Esophagus (tissue), 2 donors: Measurements from ENCODE around the gene TXNDC16. TPM values are rescaled to one million over a fixed set of nuclear protein-coding genes. Genes with fewer than 3 reads are reported as not detected.
"Not testable (repeated sequence)": the region's sequence is repeated elsewhere in the genome, so short reads cannot be mapped to it uniquely, and the experiment has no call there.

Experiments
- H3K27ac ChIP-seq, 2 donors: one replicate each; pipeline ENCODE4 v1.5.1; 2013; ENCODE audit warnings: low read depth in 2 of 2, mild to moderate bottlenecking in 2 of 2, inconsistent platforms in 1 of 2, low read length in 1 of 2, moderate library complexity in 1 of 2
- H3K27me3 ChIP-seq, 2 donors: one replicate each; pipeline ENCODE4 v1.6.1; 2013; ENCODE audit warnings: low read length in 2 of 2, control low read depth in 1 of 2, mild to moderate bottlenecking in 1 of 2; ENCODE audit not compliant: insufficient read depth in 2 of 2, control insufficient read depth in 1 of 2
- H3K36me3 ChIP-seq, 2 donors: one replicate each; pipeline ENCODE4 v1.6.1; 2013; ENCODE audit warnings: low read length in 1 of 2; ENCODE audit not compliant: control insufficient read depth in 2 of 2, insufficient read depth in 2 of 2
- H3K4me1 ChIP-seq, 2 donors: one replicate each; pipeline ENCODE4 v1.6.1; 2013; ENCODE audit warnings: low read length in 1 of 2; ENCODE audit not compliant: control insufficient read depth in 2 of 2, insufficient read depth in 2 of 2
- H3K4me3 ChIP-seq, 2 donors: one replicate each; pipeline ENCODE4 v1.5.1; 2013; ENCODE audit warnings: low read length in 2 of 2, mild to moderate bottlenecking in 2 of 2, low read depth in 1 of 2, moderate library complexity in 1 of 2
- H3K9me3 ChIP-seq, 2 donors: one replicate each; pipeline ENCODE4 v1.6.1; 2013; ENCODE audit warnings: mild to moderate bottlenecking in 2 of 2, low read depth in 1 of 2, low read length in 1 of 2, moderate library complexity in 1 of 2; ENCODE audit not compliant: control insufficient read depth in 2 of 2, insufficient read depth in 1 of 2
- WGBS, 2 donors: extraction: QIAGEN DNeasy Blood & Tissue Kit; methylation state at CpG; one replicate each; pipeline ENCODE4 v1.1.7; 2013; 5-methylcytosine and 5-hydroxymethylcytosine counted together
- polyA plus RNA-seq, 2 donors: library from polyadenylated mRNA; stranded (reverse); fragments of 200-250 nt; gene quantifications; one replicate each; pipeline ENCODE4 v1.2.3, GENCODE V29; 2013
- donor health status: healthy with polysubstance abuse.
- donor health status: Bipolar disorder and iron deficiency.

TXNDC16 gene
- polyA plus RNA-seq, 2 donors = 1.3 to 1.9 TPM

DNA sequence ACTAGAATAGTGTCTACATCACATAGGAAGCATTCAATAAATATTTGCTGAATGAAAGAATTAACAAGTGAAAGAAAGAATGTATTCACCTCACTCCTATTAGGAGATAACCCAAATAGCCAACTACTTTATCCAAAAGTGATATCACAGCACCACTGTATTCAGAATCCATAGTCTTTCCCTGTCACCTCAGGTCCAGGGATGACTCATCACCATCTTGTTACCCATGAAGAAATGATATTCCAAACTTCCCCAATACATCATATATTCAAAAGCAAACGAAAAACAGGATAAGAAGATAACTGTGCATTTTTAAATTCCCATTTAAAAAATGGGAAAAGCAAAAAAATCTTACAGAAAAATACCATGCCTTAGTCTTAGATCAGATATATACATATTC lies 39.1 kb downstream of the TXNDC16 start:
- H3K27me3 ChIP-seq = no peaks in the 10 kb centered on the region
- H3K27ac ChIP-seq = no peak overlapping the region
- whole genome bisulfite sequencing, 2 donors = 84 to 91% methylated on average over 1 of the region's 1 CpG
- H3K4me1 ChIP-seq = no peaks in the 10 kb centered on the region
- H3K4me3 ChIP-seq = no peak overlapping the region
- peaks cover 0 to 2% of the 10 kb centered on the region in 2 donors for H3K36me3 ChIP-seq
- H3K9me3 ChIP-seq = no peaks in the 10 kb centered on the region

DNA sequence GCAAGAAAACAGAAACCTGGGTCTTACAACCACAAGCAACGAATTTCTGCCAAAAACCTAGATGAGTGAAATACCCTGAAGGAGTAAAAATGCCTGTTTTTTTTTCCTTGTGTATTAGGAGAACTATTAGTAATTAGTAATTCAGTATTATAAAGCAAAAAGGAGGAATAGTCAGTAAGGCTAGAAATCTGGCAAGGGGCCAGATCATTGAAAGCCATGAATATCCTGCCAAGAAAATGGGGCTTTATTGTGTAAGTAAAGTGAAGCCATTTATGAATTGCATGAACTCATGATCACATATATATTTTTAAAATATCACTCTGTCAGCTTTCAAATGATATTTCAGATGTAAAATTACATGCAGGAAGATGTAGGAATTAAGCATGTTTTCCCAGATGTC lies 57.9 kb downstream of the TXNDC16 start:
- no peaks in the 10 kb centered on the region for H3K27me3 ChIP-seq
- no peaks in the 10 kb centered on the region for H3K9me3 ChIP-seq
- H3K36me3 ChIP-seq = no peaks in the 10 kb centered on the region
- no peak overlapping the region for H3K27ac ChIP-seq
- no peak overlapping the region for H3K4me3 ChIP-seq
- no peaks in the 10 kb centered on the region for H3K4me1 ChIP-seq
- 68 to 71% methylated on average over 1 of the region's 1 CpG for WGBS, 2 donors

DNA sequence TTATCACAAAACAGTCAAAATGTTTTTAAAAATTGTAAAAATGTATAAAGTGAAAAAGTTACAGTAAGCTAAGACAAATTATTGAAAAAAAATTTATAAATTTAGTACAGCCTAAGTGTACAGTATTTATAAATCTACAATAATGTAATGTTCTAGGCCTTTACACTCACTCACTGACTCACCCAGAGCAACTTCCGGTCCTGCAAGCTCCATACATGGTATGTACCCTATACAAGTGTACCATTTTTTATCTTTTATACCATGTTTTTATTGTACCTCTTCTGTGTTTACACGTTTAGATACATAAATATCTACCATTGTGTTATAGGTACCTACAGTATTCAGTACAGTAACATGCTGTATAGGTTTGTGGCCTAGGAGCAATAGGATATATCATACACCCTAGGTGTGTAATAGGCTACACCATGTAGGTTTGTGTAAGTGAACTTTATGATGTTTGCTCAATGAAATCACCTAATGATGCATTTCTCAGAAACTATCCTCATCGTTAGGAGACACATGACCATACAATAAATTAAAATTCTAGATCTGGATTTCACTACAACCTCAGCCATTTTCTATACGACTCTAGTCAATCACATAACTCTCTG lies 66.8 kb downstream of the TXNDC16 start:
- H3K9me3 ChIP-seq = no peaks in the 10 kb centered on the region
- H3K4me3 ChIP-seq = no peak overlapping the region
- H3K27me3 ChIP-seq = no peaks in the 10 kb centered on the region
- 86 to 88% methylated on average over 4 of the region's 4 CpGs for WGBS, 2 donors
- no peaks in the 10 kb centered on the region for H3K4me1 ChIP-seq
- H3K27ac ChIP-seq = no peak overlapping the region
- H3K36me3 ChIP-seq = no peaks in the 10 kb centered on the region

DNA sequence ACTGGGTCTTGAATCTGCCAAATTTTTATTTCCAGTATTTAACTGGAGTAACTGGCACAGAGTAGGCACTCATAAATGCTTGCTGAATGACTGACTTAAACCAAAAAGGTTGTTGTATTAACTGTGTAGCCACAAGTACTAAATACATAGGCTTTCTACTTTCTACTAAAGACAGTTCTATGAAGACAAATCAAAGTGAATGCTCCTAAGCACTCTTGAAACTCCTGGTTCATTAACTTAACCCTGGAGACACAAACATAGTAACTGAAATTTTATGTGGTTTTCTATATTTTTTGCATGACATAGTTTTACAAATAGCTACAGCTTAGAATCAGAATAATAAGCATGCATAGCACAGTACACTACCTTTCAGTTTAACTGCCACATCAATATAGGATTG lies 70.4 kb downstream of the TXNDC16 start:
- no peaks in the 10 kb centered on the region for H3K36me3 ChIP-seq
- no peaks in the 10 kb centered on the region for H3K27me3 ChIP-seq
- H3K4me3 ChIP-seq = no peak overlapping the region
- H3K9me3 ChIP-seq = no peaks in the 10 kb centered on the region
- H3K4me1 ChIP-seq = no peaks in the 10 kb centered on the region
- H3K27ac ChIP-seq = no peak overlapping the region

DNA sequence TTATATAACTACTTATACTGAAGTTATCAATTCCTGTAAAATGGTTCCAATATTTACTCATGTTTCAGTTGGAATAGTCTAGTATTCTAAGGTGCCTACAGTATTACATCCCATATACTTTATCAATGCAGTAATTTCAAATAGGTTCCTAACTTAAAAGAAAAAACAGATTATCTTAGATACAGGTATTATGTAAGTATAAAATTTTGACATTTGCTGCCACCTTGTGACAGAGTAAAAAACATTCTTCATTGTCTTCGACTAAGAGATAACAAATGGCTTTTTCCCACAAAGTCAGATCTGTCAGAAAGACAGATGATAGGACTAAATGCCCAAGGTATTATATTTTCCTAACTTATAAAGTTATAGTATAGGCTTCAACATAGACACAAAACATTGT lies 78.7 kb downstream of the TXNDC16 start:
- Histone ChIP-seq H3K4me3 (no peak overlapping the region), H3K27ac (no peak overlapping the region), H3K36me3 (peaks cover 0 to 4% of the 10 kb centered on the region in 2 donors), H3K4me1 (no peaks in the 10 kb centered on the region), H3K27me3 (no peaks in the 10 kb centered on the region), H3K9me3 (no peaks in the 10 kb centered on the region)
- 10 to 14% methylated on average over 1 of the region's 1 CpG for WGBS, 2 donors

DNA sequence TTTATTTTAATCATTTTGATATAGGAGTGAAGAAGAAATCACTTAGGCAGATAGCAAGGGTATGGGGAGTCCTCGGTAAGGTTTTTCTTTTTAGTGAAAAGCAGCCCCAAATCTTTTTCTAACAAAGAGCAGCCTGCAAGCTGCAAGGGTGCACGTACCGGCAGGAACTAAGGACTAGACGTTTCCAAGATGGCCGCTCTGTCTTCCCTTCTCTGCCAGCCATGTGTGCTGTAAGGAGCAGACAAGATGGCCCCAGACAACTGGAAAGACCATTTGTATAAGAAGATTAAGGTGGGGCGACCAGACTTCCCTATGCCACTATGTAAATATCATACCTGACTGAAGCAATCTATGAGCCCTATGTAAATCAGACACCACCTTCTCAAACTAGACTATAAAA lies 79.6 kb downstream of the TXNDC16 start:
- Histone ChIP-seq H3K36me3 (peaks cover 0 to 4% of the 10 kb centered on the region in 2 donors), H3K9me3 (no peaks in the 10 kb centered on the region), H3K27me3 (no peaks in the 10 kb centered on the region), H3K27ac (no peak overlapping the region), H3K4me3 (no peak overlapping the region), H3K4me1 (no peaks in the 10 kb centered on the region)
- WGBS, 2 donors = 94 to 98% methylated on average over 6 of the region's 6 CpGs

DNA sequence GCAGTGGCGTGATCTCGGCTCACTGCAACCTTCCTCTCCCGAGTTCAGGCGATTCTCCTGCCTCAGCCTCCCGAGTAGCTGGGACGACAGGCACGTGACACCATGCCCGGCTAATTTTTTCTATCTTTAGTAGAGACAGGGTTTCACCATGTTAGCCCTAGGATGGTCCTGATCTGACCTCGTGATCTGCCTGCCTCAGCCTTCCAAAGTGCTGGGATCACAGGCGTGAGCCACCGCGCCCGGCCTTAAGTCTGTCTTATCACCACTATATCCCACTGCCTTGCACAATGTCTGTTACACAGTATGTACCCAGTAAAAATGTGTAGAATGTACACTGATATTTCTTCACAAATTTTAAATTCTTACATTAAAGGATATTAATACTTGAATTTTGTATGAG lies 80.1 kb downstream of the TXNDC16 start:
- not testable (repeated sequence) for H3K9me3 ChIP-seq, H3K36me3 ChIP-seq, H3K27me3 ChIP-seq, H3K4me3 ChIP-seq, H3K4me1 ChIP-seq, H3K27ac ChIP-seq
- WGBS, 2 donors = 95 to 97% methylated on average over 13 of the region's 13 CpGs

DNA sequence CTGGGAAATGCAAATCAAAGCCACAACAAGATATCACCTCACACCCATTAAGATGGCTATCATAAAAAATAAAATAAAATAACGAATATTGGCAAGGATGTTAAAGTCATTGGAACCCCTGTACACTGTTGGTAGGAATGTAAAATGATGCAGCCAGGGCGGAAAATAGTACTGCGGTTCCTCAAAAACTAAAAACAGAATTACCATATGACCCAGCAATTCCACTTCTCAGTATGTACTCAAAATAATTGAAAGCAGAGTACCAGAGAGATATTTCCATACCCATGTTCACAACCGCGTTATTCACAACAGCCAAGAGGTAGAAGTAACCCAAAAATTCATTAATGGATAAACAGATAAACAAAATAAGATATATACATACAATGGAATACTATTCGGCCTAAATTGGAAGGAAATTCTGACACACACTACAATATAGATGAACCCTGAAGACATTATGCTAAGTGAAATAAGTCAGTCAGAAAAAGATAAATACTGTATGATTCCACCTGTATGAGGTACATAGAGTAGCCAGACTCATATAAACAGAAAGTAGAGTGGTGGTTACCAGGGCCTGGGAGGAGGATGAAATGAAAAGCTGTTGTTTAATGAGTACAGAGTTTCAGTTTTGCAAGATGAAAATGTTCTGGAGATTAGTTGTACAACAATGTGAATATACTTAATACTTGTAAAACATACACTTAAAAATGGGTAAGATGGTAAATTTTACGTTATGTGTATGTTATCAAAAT lies 84.6 kb downstream of the TXNDC16 start:
- H3K36me3 ChIP-seq = no peaks in the 10 kb centered on the region
- no peaks in the 10 kb centered on the region for H3K4me1 ChIP-seq
- H3K9me3 ChIP-seq = no peaks in the 10 kb centered on the region
- no peaks in the 10 kb centered on the region for H3K27me3 ChIP-seq
- no peak overlapping the region for H3K4me3 ChIP-seq
- 90% methylated on average over 7 of the region's 7 CpGs for WGBS, 2 donors
- H3K27ac ChIP-seq = no peak overlapping the region

DNA sequence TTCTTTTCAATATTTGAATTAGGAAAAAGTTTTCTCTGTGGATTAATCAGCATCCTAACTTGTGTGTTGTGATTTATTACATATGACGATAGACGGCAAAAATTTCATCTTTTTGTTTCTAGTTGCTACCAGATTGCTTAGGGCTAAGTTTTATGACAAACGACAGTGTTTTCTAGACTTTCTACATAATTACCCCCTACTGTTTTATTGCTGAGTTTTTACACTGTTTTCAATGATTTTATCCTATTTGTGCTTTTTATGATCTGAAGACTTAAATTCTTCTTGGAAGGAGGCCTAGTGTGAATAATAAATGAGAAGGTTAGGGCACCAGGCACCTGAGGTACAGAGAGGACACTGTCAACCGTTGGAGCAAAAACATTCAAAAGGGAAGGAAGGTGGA lies 88.1 kb downstream of the TXNDC16 start:
- Histone ChIP-seq H3K36me3 (peaks cover 0 to 3% of the 10 kb centered on the region in 2 donors), H3K27me3 (no peaks in the 10 kb centered on the region), H3K4me3 (no peak overlapping the region), H3K9me3 (peaks cover 3 to 4% of the 10 kb centered on the region in 2 donors), H3K27ac (no peak overlapping the region), H3K4me1 (no peaks in the 10 kb centered on the region)
- 93 to 94% methylated on average over 4 of the region's 4 CpGs for WGBS, 2 donors

DNA sequence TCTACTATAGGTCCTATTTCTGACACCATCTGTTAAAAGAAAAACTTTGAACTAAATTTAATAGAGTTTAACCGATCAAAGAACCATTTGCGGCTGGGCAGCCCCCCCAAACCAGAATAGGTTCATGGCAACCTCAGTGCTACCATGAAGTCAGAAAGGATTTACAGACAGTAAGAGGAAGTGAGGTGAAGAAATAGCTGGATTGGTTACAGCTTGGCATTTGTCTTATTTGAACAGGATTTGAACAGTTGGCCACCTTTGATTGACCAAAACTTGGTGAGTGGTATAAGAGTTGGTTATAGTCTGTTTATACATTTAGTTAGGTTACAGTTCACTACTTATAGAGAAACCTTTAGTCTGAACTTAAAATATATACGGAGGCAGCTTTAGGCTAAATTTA lies 88.9 kb downstream of the TXNDC16 start:
- peaks cover 3 to 4% of the 10 kb centered on the region in 2 donors for H3K9me3 ChIP-seq
- peaks cover 0 to 3% of the 10 kb centered on the region in 2 donors for H3K36me3 ChIP-seq
- no peak overlapping the region for H3K27ac ChIP-seq
- WGBS, 2 donors = 94 to 98% methylated on average over 3 of the region's 3 CpGs
- H3K4me3 ChIP-seq = no peak overlapping the region
- no peaks in the 10 kb centered on the region for H3K4me1 ChIP-seq
- no peaks in the 10 kb centered on the region for H3K27me3 ChIP-seq
